Fibroblast of mammary gland (primary cell): Measurements from ENCODE around the gene ZNF423.

ENCODE experiments used
- DNase-seq: peaks from one replicate; pipeline ENCODE4 v3.0.0-alpha.2; 2010; ENCODE audit warnings: low read depth
- H3K4me3 ChIP-seq: 2 replicates; pipeline ENCODE4 v1.5.1; 2011; ENCODE audit warnings: low read depth, mild to moderate bottlenecking, low read length, moderate library complexity; ENCODE audit not compliant: control insufficient read depth
- TF ChIP-seq, protein P1 (sequence below): conservative IDR thresholded peaks from 2 replicates; pipeline ENCODE4 v1.5.1; 2011; ENCODE audit warnings: low read depth, low read length, inconsistent platforms; ENCODE audit not compliant: control insufficient read depth, insufficient read depth

The ZNF423 gene

DNA sequence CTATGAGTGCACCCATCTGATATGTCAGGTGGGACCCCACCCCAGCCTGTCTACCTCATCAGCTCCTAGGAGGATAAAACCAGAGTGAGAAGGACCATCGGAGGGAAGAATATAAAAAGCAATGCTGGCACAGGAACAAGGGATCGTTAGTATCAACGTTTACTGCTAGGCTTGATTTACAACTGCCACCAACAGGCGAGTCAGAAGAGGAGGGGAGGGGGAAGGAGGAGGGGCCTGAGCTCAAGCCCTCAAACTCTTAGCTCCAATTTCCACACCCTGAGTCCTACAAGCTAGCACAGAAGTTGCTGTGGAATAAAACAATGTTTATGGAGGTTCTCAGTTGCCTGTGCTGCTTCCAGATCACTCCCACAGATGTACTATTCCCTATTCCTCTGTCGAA is 247.8 kb downstream of the ZNF423 start:
- peak; percentile 23 for DNase-seq
- TF ChIP-seq, protein P1, sequence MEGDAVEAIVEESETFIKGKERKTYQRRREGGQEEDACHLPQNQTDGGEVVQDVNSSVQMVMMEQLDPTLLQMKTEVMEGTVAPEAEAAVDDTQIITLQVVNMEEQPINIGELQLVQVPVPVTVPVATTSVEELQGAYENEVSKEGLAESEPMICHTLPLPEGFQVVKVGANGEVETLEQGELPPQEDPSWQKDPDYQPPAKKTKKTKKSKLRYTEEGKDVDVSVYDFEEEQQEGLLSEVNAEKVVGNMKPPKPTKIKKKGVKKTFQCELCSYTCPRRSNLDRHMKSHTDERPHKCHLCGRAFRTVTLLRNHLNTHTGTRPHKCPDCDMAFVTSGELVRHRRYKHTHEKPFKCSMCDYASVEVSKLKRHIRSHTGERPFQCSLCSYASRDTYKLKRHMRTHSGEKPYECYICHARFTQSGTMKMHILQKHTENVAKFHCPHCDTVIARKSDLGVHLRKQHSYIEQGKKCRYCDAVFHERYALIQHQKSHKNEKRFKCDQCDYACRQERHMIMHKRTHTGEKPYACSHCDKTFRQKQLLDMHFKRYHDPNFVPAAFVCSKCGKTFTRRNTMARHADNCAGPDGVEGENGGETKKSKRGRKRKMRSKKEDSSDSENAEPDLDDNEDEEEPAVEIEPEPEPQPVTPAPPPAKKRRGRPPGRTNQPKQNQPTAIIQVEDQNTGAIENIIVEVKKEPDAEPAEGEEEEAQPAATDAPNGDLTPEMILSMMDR, result no peak
- H3K4me3 ChIP-seq, result no peak overlapping the region

DNA sequence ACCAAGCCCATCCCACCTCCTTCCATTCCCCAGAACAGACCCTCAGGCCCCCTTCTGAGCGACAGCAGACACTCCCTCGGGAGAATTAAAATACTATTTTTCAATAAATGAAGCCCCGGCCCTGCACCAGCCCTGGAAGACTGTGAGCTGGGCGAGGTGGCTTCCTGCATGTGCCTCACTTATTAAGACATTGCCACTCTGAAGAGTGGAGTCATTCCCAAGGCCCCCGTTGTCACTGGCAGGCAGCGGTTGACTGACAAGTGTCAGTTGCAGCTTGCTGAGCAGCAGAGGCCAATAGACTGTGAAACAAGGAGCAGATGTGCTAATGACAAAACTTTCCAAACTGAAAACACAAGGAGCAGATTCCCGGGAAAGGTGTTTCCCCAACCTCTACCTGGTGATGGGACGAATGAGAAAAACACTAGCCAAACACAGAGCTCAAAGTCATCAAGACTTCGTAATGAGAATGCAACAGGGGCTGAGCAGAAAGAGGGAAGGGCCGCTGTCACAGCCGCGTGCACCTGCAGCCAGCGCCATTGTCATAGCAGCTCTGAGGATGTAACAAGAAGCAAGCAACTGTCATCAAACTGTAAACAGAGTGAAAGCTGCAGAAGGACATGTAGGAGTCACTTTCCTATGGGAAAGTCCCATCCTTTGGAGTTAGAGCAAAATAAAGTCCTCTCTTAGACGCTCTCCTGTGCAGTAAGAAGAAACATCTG is 250.2 kb downstream of the ZNF423 start:
- no peak for DNase-seq
- no peak overlapping the region for H3K4me3 ChIP-seq
- TF ChIP-seq, protein P1, result no peak

DNA sequence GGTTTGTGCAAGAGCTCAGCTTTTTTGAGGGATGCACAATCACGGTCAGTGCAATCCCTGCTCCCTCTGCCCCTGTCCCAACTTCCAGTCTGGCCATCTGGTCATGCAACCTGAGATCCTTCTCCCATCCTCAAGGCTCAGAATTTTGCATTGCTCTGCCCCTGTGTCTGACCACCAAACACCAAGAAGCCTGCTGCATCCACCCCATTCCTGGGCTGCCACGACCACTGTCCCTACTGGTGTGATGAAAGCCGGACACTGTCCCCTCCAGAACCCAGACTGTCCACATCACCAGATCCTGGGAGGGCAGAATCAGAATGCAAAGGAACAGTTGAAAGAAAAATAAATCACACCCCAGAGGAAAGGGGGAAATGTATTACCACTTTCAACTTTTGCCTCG is 251.3 kb downstream of the ZNF423 start:
- TF ChIP-seq, protein P1, result no peak
- no peak for DNase-seq
- no peak overlapping the region for H3K4me3 ChIP-seq

DNA sequence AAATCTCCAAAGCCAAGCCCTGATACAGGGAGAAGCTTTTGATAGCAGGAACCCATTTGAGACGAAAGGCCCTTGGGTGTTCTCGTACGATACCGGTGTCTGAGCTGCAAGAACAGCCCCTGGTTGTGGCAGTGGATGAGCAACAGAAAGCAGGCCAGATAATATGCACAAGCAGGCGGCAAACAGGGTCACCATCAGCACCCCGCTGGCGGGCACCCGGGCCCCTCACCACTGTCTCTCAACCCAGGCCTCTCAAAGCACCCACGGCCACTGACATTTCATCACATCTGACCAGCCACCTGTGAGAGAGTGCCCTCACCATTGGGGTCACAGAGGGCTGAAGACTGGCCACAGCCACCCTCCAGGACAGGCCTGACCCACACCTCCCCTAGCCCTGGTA is 252.0 kb downstream of the ZNF423 start:
- DNase-seq, result no peak
- TF ChIP-seq, protein P1, result no peak
- no peak overlapping the region for H3K4me3 ChIP-seq

DNA sequence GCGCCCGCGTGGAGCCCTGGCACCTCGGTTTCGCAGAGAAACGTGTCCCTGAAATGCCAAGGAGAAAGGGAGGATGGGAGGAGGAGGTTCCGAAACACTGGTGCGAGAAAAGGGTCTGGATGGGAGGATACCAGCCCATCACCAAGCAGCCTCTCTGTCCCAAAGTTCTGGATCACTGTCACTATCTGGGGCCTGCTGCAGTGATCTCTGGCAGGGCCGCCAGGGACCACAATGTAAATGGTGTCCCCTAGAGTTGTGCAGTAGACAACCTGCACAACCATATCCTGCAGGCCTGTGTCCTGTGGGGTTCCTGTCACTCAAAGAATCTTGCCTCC is 253.0 kb downstream of the ZNF423 start:
- TF ChIP-seq, protein P1, result no peak
- H3K4me3 ChIP-seq, result no peak overlapping the region
- DNase-seq, result no peak

DNA sequence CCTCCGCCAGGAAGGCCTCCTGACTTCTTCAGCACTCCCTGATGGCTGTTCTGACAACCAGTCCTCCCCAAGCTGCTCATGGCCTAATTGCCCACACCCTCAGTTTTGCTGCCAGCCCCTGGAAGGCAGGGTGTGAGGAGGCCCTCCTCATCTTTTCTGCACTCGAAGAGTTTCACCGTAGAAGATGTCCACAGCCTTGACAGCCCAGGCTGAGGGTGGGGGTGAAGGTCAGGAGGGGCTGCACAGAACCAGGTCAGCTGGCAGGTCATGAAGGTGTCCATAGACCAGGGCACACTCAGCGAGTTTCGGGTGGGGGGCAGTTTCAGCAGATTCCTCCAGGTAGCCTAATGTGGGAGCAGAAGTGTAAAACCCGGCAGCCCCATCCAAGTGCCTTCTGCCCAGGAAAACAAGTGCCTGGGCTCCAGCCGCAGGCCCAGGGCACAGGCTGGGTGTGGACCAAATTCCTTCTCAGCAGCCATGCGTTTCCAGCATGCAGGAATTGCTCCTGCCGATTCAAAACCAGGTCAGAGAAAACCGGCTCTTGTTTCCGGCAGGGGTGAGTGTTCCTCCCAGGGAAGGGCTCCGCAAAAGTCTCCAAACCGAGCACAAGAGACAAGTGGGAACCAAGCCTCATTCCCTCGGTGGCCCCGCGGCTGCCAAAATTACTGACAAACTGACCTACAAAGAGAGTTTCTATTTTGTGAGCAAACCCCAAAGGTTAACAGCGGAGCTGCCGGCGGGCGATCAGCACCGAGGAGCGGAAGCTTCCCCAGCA is 253.5 kb downstream of the ZNF423 start:
- DNase-seq, result no peak
- no peak overlapping the region for H3K4me3 ChIP-seq
- TF ChIP-seq, protein P1, result no peak
